ENCODE results near the gene MBP. TPM values are rescaled to one million over a fixed set of nuclear protein-coding genes. Genes with fewer than 3 reads are reported as not detected.

The MBP gene
- total and polyA plus RNA-seq, 2 experiments from 2014 or later: 18.4 to 22.9 TPM

GRCh38 chr18:76957384-76958355, 174.9 kb downstream of the MBP start (continued):
- TF ChIP-seq ZNF462 (CRISPR knock-in tag; IDR thresholded peaks at IDR 0.05) (no peak), JUNB (IDR thresholded peaks at IDR 0.05; ENCODE audit: unreplicated experiment) (no peak), ZNF114 (CRISPR knock-in tag; IDR thresholded peaks at IDR 0.05) (no peak), ETS1 (IDR thresholded peaks at IDR 0.05) (no peak), CREB1 (CRISPR knock-in tag; IDR thresholded peaks at IDR 0.05; ENCODE audit: low read depth) (no peak), STAT1 (IDR thresholded peaks at IDR 0.05; ENCODE audit: unreplicated experiment) (no peak), EZH2 (IDR thresholded peaks at IDR 0.05; ENCODE audit: low read depth, unreplicated experiment) (no peak), NANOG (IDR thresholded peaks at IDR 0.05; ENCODE audit: borderline replicate concordance) (no peak), EZH2phosphoT487 (IDR thresholded peaks at IDR 0.05; ENCODE audit: unreplicated experiment) (no peak)

Measured in GM23338 (cell line).